Left hindlimb (tissue), 1 donor: Measurements from ENCODE around the gene TMEM101.
"Not testable (repeated sequence)": the region's sequence is repeated elsewhere in the genome, so short reads cannot be mapped to it uniquely, and the experiment has no call there.

Experiments used
- DNase-seq: peaks from one replicate; pipeline ENCODE4 v3.0.0-alpha.2; 2018

The TMEM101 gene

GRCh38 chr17:44014437-44015172 is at the start of gene TMEM101:
Gene TMEM101 (minus strand): TSS chr17:44014963. CDS start chr17:44014952, 11 bp downstream.
- peak; percentile 92 for DNase-seq

GRCh38 chr17:44063704-44064639 is 49.2 kb upstream of the TMEM101 start:
- no peak for DNase-seq

DNA sequence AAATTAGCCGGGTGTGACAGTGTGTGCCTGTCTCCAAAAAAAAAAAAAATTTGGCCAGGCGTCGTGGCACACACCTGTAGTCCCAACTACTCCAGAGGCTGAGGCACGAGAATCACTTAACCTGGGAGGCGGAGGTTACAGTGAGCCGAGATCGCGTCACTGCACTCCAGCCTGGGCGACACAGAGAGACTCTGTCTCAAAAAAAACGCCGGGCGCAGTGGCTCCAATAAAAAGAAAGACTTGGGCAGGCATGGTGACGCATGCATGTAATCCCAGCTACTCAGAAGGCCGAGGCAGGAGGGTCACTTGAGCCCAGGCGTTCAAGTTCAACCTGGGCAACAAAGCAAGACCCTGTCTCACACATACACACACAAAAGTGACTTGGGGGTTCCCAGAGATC is 48.1 kb upstream of the TMEM101 start:
- no peak for DNase-seq

GRCh38 chr17:44061446-44061845 is 46.7 kb upstream of the TMEM101 start:
- DNase-seq, result no peak

DNA sequence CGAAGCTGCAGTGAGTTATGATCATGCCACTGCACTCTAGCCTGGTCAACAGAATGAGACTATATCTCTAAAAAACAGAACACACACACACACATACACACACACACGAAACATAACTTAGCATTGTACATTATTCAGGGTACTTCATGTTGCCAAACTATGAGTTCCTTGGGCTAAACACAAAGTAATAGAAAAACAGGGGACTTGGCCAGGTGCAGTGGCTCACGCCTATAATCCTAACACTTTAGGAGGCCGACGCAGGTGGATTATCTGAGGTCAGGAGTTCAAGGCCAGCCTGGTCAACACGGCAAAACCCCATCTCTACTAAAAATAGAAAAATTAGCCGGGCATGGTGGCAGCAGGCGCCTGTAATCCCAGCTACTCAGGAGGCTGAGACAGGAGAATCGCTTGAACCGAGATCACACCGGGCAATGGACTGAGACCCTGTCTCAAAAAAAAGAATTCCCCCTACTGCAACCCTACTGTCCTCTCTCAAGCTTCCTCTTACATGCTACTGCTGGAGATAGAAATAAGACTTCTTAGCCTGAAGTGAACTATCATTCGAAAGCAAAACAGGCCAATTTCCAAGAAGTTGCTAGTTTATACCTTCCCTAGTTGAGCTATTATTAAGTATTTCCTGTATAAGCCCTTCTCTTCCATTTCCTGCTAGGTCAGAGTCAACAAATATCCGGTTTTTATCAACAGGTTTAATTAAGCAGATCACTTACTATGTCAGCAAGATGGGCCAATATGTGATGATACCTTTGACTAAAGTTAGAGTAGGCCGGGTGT is 44.5 kb upstream of the TMEM101 start:
- no peak for DNase-seq

- DNase-seq, result no peak
Measured at GRCh38 chr17:44053125-44053872, 38.5 kb upstream of the TMEM101 start.

GRCh38 chr17:44049294-44050060 is 34.7 kb upstream of the TMEM101 start:
- DNase-seq, result peak; percentile 53

- DNase-seq, result not testable (repeated sequence)
Measured at GRCh38 chr17:44046893-44047292, 32.1 kb upstream of the TMEM101 start.

- DNase-seq, result no peak
Measured at GRCh38 chr17:44045486-44045885, 30.7 kb upstream of the TMEM101 start.

GRCh38 chr17:44044071-44044470 is 29.3 kb upstream of the TMEM101 start:
- no peak for DNase-seq

DNA sequence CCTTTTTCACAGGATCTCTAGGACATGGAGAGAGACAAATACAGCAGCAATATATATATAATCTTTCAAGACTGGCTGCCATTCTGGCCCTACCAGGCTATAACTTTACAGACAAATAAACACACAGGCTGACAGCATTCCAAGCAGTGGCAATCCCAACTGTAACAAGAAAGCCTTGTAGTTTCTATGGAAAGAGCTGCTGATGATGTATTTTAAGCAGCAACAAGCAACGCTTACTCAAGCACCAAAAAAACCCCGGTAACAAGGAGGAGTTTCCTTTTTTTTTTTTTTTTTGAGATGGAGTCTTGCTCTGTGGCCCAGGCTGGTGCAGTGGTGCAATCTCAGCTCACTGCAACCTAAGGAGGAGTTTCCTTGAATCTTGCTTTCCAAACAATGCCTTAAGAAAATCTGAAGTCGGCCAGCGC is 28.5 kb upstream of the TMEM101 start:
- no peak for DNase-seq

GRCh38 chr17:44039829-44040635 is 25.3 kb upstream of the TMEM101 start:
- no peak for DNase-seq

GRCh38 chr17:44038604-44039011 is 23.8 kb upstream of the TMEM101 start:
- DNase-seq, result no peak

DNA sequence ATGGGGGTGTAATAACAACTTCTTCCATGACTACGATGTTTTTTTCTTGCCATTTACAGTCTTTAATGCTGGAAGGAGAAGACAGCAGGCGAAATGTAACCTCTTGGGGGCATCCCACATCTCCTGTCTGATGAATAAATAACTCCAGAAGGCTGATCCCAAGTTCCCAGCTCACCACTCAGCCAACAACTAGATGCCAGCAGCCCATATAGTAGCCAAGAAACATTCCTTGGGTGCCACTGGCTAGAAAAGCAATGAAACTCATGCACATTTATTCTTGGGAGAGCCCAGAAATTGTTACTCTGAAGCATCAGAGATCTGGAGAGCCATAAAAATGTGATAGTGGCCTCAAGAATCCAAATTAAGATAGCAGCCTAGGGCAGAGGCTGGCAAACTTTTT is 22.7 kb upstream of the TMEM101 start:
- no peak for DNase-seq

- DNase-seq, result not testable (repeated sequence)
Measured at GRCh38 chr17:44034688-44035087, 19.9 kb upstream of the TMEM101 start.

GRCh38 chr17:44033861-44034408 is 19.2 kb upstream of the TMEM101 start:
- no peak for DNase-seq

DNA sequence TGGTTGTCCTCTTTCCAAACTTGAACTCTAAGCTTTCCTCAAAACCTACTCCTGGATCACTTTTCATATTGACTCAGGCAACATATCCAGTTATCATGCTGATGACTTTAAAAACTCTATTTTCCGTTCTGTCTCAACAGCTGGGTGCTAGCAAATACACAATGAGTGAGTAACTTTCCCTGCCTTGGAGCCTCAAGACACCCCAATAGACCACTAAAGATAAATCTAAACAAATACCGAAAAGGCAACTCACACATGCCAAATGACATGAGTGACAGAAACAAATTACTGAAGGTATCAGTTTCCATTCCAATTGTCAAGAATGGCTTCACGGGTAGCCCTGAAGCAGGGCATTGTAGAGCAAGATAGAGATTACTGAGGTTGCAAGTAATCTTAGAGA is 15.7 kb upstream of the TMEM101 start:
- DNase-seq, result no peak

GRCh38 chr17:44029736-44030135 is 15.0 kb upstream of the TMEM101 start:
- no peak for DNase-seq

DNA sequence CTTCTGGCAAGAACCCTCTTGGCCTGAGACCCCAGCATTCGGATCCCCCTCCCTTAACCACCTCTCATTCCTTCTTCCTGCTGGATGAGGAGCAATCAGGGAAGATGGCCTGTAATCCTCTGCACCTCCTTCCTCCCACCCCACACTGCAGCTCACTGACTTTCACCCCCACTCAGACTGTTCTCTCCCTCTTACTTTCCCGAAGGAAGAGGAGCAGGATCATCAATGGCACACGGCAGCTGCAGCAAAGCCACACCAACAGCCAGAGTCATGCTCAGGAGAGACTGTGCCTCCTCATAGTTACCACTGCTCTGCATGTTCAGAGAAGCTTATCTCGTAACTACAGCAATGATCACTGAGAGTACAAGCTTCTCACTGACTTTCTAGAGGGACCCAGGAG is 10.1 kb upstream of the TMEM101 start:
- DNase-seq, result no peak

DNA sequence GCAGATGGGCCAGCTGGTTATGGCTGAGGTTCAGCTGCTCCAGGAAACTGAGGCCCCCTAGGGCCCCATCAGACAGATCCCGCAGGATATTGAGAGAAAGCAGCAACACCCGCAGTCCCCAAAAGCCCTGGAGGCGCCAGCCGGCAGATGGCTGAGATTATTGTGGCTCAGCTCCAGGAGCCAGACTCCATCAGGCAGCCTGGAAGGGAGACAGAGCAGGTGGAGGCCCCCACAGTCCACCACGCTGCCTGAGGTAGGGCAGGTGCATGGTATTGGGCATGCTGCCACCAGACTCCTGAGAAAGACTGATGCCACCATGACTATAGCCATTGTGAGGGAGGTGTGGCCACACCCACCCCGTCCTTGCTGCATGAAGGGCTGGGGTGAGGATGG is 9.5 kb upstream of the TMEM101 start:
- DNase-seq, result no peak
